HG02884 (cell line): ENCODE results near the gene ZNF575.
"Not testable (repeated sequence)": the region's sequence is repeated elsewhere in the genome, so short reads cannot be mapped to it uniquely, and the experiment has no call there.

Source experiments
- ATAC-seq: cut with Tn5 transposase; IDR thresholded peaks from one replicate; pipeline ENCODE4 v1.9.1; 2021; ENCODE audit warnings: mild to moderate bottlenecking, moderate library complexity; ENCODE audit not compliant: unreplicated experiment

ZNF575 gene

GRCh38 chr19:43510713-43511112, 22.3 kb upstream of the ZNF575 start:
- no peak for ATAC-seq

GRCh38 chr19:43511324-43511723, 21.7 kb upstream of the ZNF575 start:
- no peak for ATAC-seq

GRCh38 chr19:43512399-43512798, 20.6 kb upstream of the ZNF575 start:
- ATAC-seq, result not testable (repeated sequence)

DNA sequence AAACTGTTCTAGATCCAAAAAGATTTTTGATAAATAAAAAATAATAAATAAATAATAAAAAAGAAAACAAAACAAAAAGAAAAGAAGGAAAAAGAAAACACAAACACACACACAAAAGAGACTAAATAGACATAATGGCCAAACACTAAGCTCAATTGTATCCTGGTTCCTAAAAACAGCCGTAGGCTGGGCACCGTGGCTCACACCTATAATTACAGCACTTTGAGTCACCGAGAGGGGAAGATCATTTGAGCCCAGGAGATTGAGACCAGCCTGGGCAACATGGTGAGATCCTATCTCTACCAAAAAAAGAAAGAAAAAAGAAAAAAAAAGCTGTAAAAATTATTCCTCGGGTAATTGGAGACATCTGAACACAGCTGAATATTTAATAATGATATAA, 14.9 kb upstream of the ZNF575 start:
- no peak for ATAC-seq

DNA sequence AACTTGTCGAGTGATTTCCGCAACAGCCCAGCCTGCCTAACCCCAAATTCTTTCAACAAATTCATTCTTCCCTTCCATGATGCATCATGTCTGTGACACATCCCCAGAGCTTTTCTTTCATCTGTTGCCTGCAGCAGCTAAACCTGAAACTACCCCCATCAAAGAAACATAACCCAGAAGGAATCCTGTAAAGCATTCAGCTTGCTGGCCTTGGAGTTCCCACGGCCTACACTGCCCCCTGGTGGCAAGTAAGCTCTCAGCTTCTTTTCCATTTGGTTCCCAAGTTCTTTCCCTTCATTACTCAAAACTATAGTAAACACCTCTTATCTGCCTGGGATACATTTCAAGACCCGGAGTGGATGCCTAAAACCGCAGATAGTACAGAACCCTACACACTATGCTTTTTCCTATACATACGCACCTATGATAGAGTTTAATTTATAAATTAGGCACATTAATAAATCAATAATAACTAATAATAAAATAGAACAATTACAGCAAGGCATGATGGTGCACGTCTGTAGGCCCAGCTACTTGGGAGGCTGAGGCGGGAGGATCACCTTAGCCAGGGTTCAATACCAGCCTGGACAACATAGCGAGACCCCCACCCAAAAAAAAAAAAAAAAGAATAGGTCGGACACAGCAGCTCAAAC, 13.4 kb upstream of the ZNF575 start:
- ATAC-seq, result no peak

DNA sequence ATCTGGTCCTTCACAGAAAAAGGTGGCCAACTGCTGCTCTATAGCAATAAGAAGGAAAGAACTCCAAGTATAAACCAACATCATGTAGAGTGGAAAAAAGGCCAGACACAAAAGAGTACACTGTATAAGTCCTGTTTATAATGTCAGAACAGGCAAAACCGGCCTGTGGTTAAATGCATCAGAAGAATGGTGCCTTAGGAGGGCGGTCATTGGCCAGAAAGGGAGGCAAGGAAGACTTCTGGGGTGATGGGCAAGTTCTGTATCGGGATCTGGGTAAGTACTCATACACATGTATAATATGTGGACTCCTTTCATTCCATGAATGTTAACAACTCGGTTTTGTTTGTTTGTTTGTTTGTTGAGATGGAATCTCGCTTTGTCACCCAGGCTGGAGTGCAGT, 10.1 kb upstream of the ZNF575 start:
- no peak for ATAC-seq

DNA sequence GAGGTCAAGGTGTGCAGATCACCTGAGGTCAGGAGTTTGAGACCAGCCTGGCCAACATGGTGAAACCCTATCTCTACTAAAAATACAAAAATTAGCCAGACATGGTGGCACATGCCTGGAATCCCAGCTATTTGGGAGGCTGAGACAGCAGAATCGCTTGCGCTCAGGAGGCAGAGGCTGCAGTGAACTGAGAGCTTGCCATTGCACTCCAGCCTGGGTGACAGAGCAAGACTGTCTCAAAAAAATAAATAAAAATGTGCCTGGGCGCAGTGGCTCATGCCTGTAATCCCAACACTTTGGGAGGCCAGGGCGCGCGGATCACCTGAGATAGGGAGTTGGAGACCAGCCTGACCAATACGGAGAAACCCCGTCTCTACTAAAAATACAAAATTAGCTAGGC, 9.3 kb upstream of the ZNF575 start:
- ATAC-seq, result not testable (repeated sequence)

DNA sequence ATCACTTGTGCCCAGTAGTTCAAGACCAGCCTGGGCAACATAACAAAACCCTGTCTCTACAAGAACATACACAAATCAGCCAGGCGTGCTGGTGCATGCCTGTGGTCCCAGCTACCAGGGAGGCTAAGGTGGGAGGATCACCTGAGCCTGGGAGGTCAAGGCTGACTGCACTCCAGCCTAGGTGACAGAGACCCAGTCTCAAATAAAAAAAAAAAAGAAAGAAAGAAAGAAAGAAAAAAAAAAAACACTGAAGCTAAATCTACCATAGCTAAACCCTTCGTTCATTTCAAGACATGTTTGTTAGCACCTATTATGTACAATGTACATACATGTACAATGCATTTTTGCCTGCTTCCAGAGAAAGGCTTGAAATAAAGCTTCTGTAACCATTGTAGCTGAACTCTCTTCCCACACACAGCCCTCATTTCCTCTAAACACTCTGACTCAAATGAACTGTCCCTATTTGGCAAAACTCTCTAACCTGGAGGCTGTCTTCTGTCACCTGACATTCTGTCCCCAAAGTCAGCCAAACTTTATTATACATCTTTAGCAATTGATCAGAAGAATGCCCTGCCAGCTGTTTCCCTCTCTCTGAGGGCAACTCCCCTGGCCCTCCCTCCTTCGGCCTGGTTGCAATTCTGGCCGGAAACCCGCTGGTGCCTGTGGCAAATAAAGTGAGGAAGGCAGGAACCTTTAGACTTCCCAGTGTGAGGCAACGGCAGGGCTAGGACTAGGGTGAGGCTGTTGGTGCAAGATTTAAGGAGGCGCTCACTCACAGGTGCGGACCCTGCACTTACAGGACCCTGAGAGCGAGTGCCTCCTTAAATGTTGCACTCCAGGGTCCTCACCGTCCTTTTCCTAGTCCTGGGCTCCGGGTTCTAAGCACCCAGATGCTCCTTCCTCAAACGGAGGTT, 7.8 kb upstream of the ZNF575 start:
- ATAC-seq, result no peak

- ATAC-seq, result no peak
Observed at GRCh38 chr19:43525836-43526771, 6.9 kb upstream of the ZNF575 start.

DNA sequence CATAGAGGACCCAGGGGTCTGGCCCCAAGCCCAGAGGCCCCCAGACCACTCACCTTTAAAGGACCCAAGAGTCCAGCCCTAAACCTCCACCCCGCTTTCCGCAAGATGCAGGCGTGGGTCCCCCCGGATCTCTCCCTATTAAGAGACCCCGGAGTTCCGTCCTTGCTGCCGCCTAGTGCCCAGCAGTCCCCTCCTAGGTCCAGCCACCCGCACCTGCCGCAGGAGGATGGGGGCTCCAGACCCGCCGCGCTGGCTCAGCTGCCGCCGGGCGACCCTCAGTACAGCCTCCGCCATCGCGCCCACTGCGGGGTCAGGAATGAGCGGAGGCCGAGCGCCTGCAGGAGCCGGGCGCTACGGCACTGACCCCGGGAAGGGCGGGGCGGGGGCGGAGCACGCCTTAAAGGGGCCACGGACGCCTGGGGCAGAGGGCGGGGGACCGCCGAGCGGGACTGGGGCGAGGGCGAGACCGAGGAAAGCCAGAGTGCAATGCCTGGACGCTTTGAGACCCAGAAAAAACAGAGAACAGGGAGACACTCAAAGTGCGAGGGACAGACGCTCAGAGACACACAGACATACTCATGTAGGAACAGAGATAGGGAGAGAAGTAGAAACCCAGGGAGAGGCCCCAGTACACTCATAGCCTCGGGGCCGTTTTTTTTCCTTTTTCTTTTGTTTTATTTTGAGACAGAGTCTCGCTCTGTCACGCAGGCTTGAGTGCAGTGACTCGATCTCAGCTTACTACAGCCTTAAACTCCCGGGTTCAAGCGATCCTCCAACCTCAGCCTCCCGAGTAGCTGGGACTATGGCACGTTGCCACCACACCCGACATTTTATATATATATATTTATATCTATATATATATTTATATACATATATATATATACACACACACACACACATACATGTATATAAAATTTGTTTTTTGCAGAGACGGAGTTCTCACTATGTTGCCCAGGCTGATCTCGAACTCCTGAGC, 5.8 kb upstream of the ZNF575 start, which contains the start of gene ETHE1:
Gene ETHE1, minus strand, starts transcription at position 318 of the 976 bp plus-strand sequence. Its CDS starts 24 bp downstream, at position 294.
- ATAC-seq, result peak; percentile 63

DNA sequence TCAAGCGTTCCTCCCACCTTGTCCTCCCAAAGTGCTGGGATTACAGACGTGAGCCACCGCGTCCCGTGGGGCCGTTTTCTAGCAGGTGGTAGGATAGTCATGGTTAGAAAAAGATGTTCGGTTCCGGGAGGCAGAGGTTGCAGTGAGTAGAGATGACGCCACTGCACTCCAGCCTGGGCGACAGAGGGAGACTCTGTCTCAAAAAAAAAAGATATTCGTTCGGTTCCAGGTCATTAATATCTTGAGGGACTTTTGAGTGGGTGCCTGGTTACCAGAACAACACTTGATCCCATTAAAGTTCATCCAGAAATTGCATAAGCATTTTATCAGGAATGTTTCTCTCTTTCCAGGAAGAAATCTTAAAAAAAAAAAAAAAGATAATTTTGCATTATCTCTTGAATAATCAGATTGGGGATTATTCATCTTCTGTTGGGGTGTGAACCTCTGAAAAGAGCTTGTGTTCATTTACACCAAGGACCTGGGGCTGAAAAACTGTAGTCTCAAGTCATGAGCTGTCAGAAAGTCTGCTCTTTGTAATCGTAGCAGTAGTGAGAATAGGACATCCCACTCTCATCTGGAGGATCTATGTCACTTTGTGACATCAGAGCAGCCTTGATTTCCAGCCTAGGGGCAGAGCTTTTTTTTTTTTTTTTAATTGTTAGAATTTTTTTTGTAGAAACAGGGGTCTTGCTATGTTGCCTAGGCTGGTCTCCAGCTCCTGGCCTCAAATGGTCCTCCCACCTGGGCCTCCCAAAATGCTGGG, 4.9 kb upstream of the ZNF575 start:
- no peak for ATAC-seq

DNA sequence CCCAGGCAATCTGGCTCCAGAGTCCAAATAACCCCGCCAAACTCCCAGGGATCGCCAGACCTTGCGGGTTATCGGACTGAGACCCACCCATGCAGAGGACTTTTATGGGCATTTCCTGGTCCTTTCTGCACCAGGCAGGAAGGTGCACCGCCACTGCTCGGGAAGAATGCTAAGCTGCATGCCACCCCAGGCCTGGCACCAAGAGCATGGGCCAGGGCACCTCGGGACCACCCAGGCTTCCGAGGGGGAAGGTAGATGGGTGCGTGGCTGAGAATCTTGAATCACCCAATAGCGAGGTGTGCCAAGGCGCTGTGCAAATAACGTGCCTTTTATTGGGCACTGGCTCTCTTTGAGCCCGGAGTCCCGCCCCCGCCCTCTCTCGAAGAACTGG, 422 bp upstream of the ZNF575 start:
- ATAC-seq, result no peak

GRCh38 chr19:43533546-43534304, 737 bp downstream of the ZNF575 start:
- ATAC-seq, result peak; percentile 51

- no peak for ATAC-seq
Observed at GRCh38 chr19:43534305-43534815, 1.4 kb downstream of the ZNF575 start.

GRCh38 chr19:43534816-43535761, 2.1 kb downstream of the ZNF575 start:
- no peak for ATAC-seq

GRCh38 chr19:43538922-43539321, 5.9 kb downstream of the ZNF575 start:
- no peak for ATAC-seq

- ATAC-seq, result no peak
Observed at GRCh38 chr19:43540381-43540780, 7.4 kb downstream of the ZNF575 start.
